Kidney (tissue), 14 donors: ENCODE results near the gene COBL. TPM values are rescaled to one million over a fixed set of nuclear protein-coding genes. Genes with fewer than 3 reads are reported as not detected.

Experiments
- DNase-seq, 5 donors: peaks; one replicate each; pipeline ENCODE4 v3.0.0-alpha.2; 2013 to 2020
- FAIRE-seq: peaks from 2 replicates; lab custom pipeline; 2012; peaks lifted over from hg19 to GRCh38; lab: Jason Lieb, UNC
- H3K27ac ChIP-seq, 2 donors: one replicate each; pipeline ENCODE4 v1.7.0; 2013; ENCODE audit warnings: low read depth in 2 of 2, low read length in 2 of 2, inconsistent platforms in 1 of 2
- H3K27me3 ChIP-seq: one replicate; pipeline ENCODE4 v1.7.1; 2013; ENCODE audit warnings: low read length, inconsistent platforms; ENCODE audit not compliant: control insufficient read depth, insufficient read depth
- H3K36me3 ChIP-seq, 3 donors: one replicate each; pipeline versions ENCODE4 v1.7.0 to v1.7.1; 2013; ENCODE audit warnings: low read length in 3 of 3, control low read depth in 1 of 3, inconsistent platforms in 1 of 3; ENCODE audit not compliant: insufficient read depth in 3 of 3, control insufficient read depth in 2 of 3
- H3K4me1 ChIP-seq, 3 donors: one replicate each; pipeline versions ENCODE4 v1.7.0 to v1.7.1; 2013; ENCODE audit warnings: low read length in 3 of 3, inconsistent platforms in 1 of 3, low read depth in 1 of 3; ENCODE audit not compliant: control insufficient read depth in 2 of 3, insufficient read depth in 2 of 3
- H3K4me3 ChIP-seq, 3 donors: one replicate each; pipeline versions ENCODE4 v1.7.0 to v1.8.1; 2013; ENCODE audit warnings: low read length in 3 of 3, control low read depth in 1 of 3, inconsistent platforms in 1 of 3
- H3K9ac ChIP-seq, 3 donors: one replicate each; pipeline versions ENCODE4 v1.7.0 to v1.7.1; 2013; ENCODE audit warnings: low read length in 3 of 3, control low read depth in 1 of 3, inconsistent platforms in 1 of 3
- H3K9me3 ChIP-seq, 3 donors: one replicate each; pipeline versions ENCODE4 v1.7.0 to v1.7.1; 2013; ENCODE audit warnings: low read length in 3 of 3, control low read depth in 1 of 3, inconsistent platforms in 1 of 3; ENCODE audit not compliant: control insufficient read depth in 2 of 3, insufficient read depth in 1 of 3
- CTCF ChIP-seq: IDR thresholded peaks from 3 replicates; pipeline ENCODE4 v1.5.1; 2012; ENCODE audit warnings: mild to moderate bottlenecking, moderate library complexity, borderline replicate concordance; ENCODE audit not compliant: insufficient read depth; ENCODE audit errors: extremely low read depth
- intact Hi-C: fragments of 100-400 bp; cut with DNase I; formaldehyde crosslinking; loops from one replicate; pipeline ENCODE4 v1.11.1; 2022
- polyA plus RNA-seq: library from polyadenylated mRNA; stranded (reverse); fragments of 350-450 nt; fragmentation: Illumina TruSeq; extraction: RNeasy Lipid Tissue Mini Kit (QIAGEN cat#74804); gene quantifications from one replicate; pipeline ENCODE4 v1.2.3, GENCODE V29; 2014; ENCODE audit warnings: low read depth, low replicate concordance; ENCODE audit not compliant: insufficient read depth
- total RNA-seq: library from RNA; stranded (reverse); fragmentation: NEBNext Ultra II Directional; extraction: Animal tissue kit (Norgen Biotek cat#: 25700); gene quantifications from one replicate; pipeline ENCODE4 v1.2.1, GENCODE V29; 2021
- donor health status: control.
- donor health status: control.
- donor health status: control.
- donor health status: control.
- donor health status: control.
- donor health status: DM: yes; HTN: yes; CAD: no.
- donor health status: Normal renal cell carcinoma (clear cell type).

The COBL gene
- total and polyA plus RNA-seq, 2 donors from 2014 or later, result 9.8 to 42.7 TPM

- intact Hi-C loops, result no loop called here
- Histone ChIP-seq H3K27me3 (no peaks in the 10 kb centered on the region), H3K36me3 (no peaks in the 10 kb centered on the region), H3K9me3 (no peaks in the 10 kb centered on the region), H3K27ac (peak overlapping the region; percentile 53), H3K4me3 (peak overlapping the region in 1 of 3 donors; percentile 3), H3K9ac (no peak overlapping the region), H3K4me1 (peaks cover 0 to 7% (median 0%) of the 10 kb centered on the region in 3 donors)
- FAIRE-seq, result peak; percentile 38
- DNase-seq, result peak in 4 of 5 donors; percentile 77 to 89 (median 84)
- peak; percentile 6 for TF ChIP-seq CTCF
These were observed 40.4 kb upstream of the COBL start for GRCh38 chr7:51356849-51357516.

- no peak overlapping the region for H3K4me3 ChIP-seq
- DNase-seq (no peak), FAIRE-seq (no peak)
- H3K9ac ChIP-seq, result no peak overlapping the region
- no peak overlapping the region for H3K27ac ChIP-seq
- H3K4me1 ChIP-seq, result peaks cover 0 to 7% (median 0%) of the 10 kb centered on the region in 3 donors
- no peaks in the 10 kb centered on the region for H3K9me3 ChIP-seq
- intact Hi-C loops, result no loop called here
- H3K36me3 ChIP-seq, result no peaks in the 10 kb centered on the region
- no peaks in the 10 kb centered on the region for H3K27me3 ChIP-seq
- no peak for TF ChIP-seq CTCF
These were observed 38.3 kb upstream of the COBL start for GRCh38 chr7:51354897-51355296.

- intact Hi-C loops, result no loop called here
- no peak overlapping the region for H3K27ac ChIP-seq
- no peaks in the 10 kb centered on the region for H3K36me3 ChIP-seq
- TF ChIP-seq CTCF, result no peak
- no peaks in the 10 kb centered on the region for H3K27me3 ChIP-seq
- DNase-seq, result no peak
- no peak overlapping the region for H3K4me3 ChIP-seq
- no peaks in the 10 kb centered on the region for H3K9me3 ChIP-seq
- no peak overlapping the region for H3K9ac ChIP-seq
- H3K4me1 ChIP-seq, result peaks cover 0 to 7% (median 0%) of the 10 kb centered on the region in 3 donors
- no peak for FAIRE-seq
These were observed 37.8 kb upstream of the COBL start for GRCh38 chr7:51354434-51354833.
